Measurements from ENCODE around the gene OSBPL6. TPM values are rescaled to one million over a fixed set of nuclear protein-coding genes. Genes with fewer than 3 reads are reported as not detected.

Gene OSBPL6
- total and polyA plus RNA-seq, 2 of the 13 experiments (the other 11 are each of a cell fraction or from before 2014, with no cell fraction given) = 0.03 to 0.11 TPM

DNA sequence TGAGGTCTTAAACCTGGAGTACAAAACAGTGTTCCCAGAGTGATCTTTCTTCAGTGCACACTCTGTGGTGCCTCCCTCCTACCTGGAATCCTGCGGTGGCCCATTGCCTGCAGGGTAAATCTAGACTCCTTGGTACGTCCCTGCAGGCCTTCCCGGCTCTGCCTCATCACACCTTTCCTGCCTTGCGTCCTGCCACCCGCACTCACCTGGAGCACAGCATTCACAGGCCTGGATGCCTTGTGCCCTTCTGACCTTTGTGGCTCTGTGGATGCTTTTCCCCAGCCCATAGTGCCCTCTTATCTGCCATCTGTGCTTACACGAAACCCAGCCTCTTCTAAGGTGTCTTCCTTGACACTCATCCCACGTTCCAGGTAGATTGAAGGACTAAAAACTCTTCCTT lies 194.0 kb downstream of the OSBPL6 start (continued):
- no peak for TF ChIP-seq ETV5 (CRISPR knock-in tag; IDR thresholded peaks at IDR 0.05; ENCODE audit: borderline replicate concordance)
- TF ChIP-seq, protein P1, sequence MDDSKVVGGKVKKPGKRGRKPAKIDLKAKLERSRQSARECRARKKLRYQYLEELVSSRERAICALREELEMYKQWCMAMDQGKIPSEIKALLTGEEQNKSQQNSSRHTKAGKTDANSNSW (CRISPR knock-in tag; IDR thresholded peaks at IDR 0.05; ENCODE audit: borderline replicate concordance) = no peak

DNA sequence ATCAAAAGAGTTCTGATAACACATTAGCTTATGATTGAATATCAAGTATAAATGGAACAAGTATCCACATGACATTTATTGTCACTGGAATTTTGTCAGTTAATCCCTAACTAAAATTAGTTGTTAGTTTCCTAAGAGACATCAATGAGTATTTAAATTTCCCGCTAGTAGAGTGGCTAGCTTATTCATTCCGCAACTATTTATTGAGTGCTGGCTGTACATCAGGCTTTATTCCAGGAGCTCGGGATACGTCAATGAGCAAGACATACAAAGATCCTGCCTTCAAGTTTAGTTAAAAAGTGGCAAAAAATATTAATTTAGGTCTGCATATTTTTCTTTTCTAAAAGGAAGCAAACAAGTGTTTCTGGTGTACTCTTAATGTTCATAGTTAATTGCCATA lies 197.4 kb downstream of the OSBPL6 start:
- in situ Hi-C loops (cut with HindIII; ENCODE audit: extremely low pct_ligation_motif_present, low pct_unique_long_range_greater_than_20kb) = no loop called here
- no peak for FAIRE-seq
- CTCF ChIA-PET (ENCODE audit: low intra/inter-chr PET ratio, low total read pairs) = no interaction called here
- Histone ChIP-seq H2AFZ (ENCODE audit: low read length) (no peak overlapping the region), H3K4me1 (ENCODE audit: insufficient read depth, low read length) (no peaks in the 10 kb centered on the region), H3K27ac (ENCODE audit: extremely low read length, insufficient read depth, low read length) (no peak overlapping the region), H4K20me1 (ENCODE audit: insufficient read depth, low read length) (no peaks in the 10 kb centered on the region), H3K4me3 (replicated peaks in 1 of 3; ENCODE audit: insufficient read depth in 1 of 3, low read depth in 2 of 3, low read length in 3 of 3) (no peak overlapping the region), H3K9me3 (ENCODE audit: low read length) (no peaks in the 10 kb centered on the region), H3K9ac (ENCODE audit: insufficient read depth, low read depth, low read length) (no peak overlapping the region), H3K36me3 (replicated peaks in 1 of 2; ENCODE audit: control insufficient read depth in 1 of 2, insufficient read depth in 2 of 2, low read length in 2 of 2) (no peaks in the 10 kb centered on the region), H3K79me2 (ENCODE audit: insufficient read depth, low read length) (no peaks in the 10 kb centered on the region), H3K4me2 (ENCODE audit: low read depth, low read length) (no peak overlapping the region), H3K27me3 (ENCODE audit: control insufficient read depth in 1 of 2, insufficient read depth in 2 of 2, low read length in 2 of 2) (no peaks in the 10 kb centered on the region)
- no peak for TF ChIP-seq ZNF326 (CRISPR knock-in tag; IDR thresholded peaks at IDR 0.05; ENCODE audit: borderline replicate concordance)
- TF ChIP-seq ZNF563 (CRISPR knock-in tag; IDR thresholded peaks at IDR 0.05) = no peak
- TF ChIP-seq POLR2AphosphoS5 (IDR thresholded peaks at IDR 0.05; ENCODE audit: low read depth, low read length) = no peak
- TF ChIP-seq KDM3A (CRISPR knock-in tag; IDR thresholded peaks at IDR 0.05; ENCODE audit: low read depth) = no peak
- no peak for TF ChIP-seq NBN (conservative IDR thresholded peaks at IDR 0.05)
- no peak for TF ChIP-seq ZNF460 (CRISPR knock-in tag; IDR thresholded peaks at IDR 0.05; ENCODE audit: borderline replicate concordance)
- no peak for TF ChIP-seq ZNF569 (CRISPR knock-in tag; IDR thresholded peaks at IDR 0.05; ENCODE audit: borderline replicate concordance)
- no peak for TF ChIP-seq ZC3H13 (CRISPR knock-in tag; IDR thresholded peaks at IDR 0.05)
- TF ChIP-seq, protein P2, sequence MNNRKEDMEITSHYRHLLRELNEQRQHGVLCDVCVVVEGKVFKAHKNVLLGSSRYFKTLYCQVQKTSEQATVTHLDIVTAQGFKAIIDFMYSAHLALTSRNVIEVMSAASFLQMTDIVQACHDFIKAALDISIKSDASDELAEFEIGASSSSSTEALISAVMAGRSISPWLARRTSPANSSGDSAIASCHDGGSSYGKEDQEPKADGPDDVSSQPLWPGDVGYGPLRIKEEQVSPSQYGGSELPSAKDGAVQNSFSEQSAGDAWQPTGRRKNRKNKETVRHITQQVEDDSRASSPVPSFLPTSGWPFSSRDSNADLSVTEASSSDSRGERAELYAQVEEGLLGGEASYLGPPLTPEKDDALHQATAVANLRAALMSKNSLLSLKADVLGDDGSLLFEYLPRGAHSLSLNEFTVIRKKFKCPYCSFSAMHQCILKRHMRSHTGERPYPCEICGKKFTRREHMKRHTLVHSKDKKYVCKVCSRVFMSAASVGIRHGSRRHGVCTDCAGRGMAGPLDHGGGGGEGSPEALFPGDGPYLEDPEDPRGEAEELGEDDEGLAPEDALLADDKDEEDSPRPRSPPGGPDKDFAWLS (CRISPR knock-in tag; IDR thresholded peaks at IDR 0.05; ENCODE audit: borderline replicate concordance) = no peak
- no peak for TF ChIP-seq ZBTB38 (CRISPR knock-in tag; IDR thresholded peaks at IDR 0.05)
- TF ChIP-seq ELF1 (CRISPR knock-in tag; IDR thresholded peaks at IDR 0.05) = no peak
- no peak for TF ChIP-seq ZNF737 (CRISPR knock-in tag; IDR thresholded peaks at IDR 0.05; ENCODE audit: borderline replicate concordance)
- TF ChIP-seq, protein P3, sequence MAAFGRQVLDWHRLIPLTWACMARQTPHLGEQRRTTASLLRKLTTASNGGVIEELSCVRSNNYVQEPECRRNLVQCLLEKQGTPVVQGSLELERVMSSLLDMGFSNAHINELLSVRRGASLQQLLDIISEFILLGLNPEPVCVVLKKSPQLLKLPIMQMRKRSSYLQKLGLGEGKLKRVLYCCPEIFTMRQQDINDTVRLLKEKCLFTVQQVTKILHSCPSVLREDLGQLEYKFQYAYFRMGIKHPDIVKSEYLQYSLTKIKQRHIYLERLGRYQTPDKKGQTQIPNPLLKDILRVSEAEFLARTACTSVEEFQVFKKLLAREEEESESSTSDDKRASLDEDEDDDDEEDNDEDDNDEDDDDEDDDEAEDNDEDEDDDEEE (CRISPR knock-in tag; IDR thresholded peaks at IDR 0.05) = no peak
- TF ChIP-seq ZNF619 (CRISPR knock-in tag; IDR thresholded peaks at IDR 0.05) = no peak
- no peak for TF ChIP-seq ZSCAN31 (CRISPR knock-in tag; IDR thresholded peaks at IDR 0.05; ENCODE audit: low read depth)
- no peak for TF ChIP-seq TBX2 (CRISPR knock-in tag; IDR thresholded peaks at IDR 0.05; ENCODE audit: borderline replicate concordance)
- no peak for TF ChIP-seq ZNF343 (CRISPR knock-in tag; IDR thresholded peaks at IDR 0.05)
- no peak for TF ChIP-seq NFE2L1 (CRISPR knock-in tag; IDR thresholded peaks at IDR 0.05; ENCODE audit: borderline replicate concordance)
- no peak for TF ChIP-seq FOSL1 (CRISPR knock-in tag; IDR thresholded peaks at IDR 0.05; ENCODE audit: borderline replicate concordance)
- TF ChIP-seq ZNF572 (CRISPR knock-in tag; IDR thresholded peaks at IDR 0.05) = no peak
- intact Hi-C loops (cut with micrococcal nuclease; ENCODE audit: unreplicated experiment) = no loop called here
- no peak for ATAC-seq
- DNase-seq (ENCODE audit: low spot score) = no peak
- no TSS peak for BruUV-seq (replicated peaks)
- 46% methylated on average over 4 of the region's 4 CpGs for WGBS (ENCODE audit: low lambda C conversion rate)
- POLR2A ChIA-PET = no interaction called here
